HepG2 (cell line): ENCODE data around the gene FGF18. TPM values are rescaled to one million over a fixed set of nuclear protein-coding genes. Genes with fewer than 3 reads are reported as not detected.

Experiments
- ATAC-seq: fragments of 200-7000 bp; cut with Tn5 transposase; 3 replicates; pipeline ENCODE4 v1.9.1; 2020; ENCODE audit warnings: mild to moderate bottlenecking, moderate library complexity
- BruUV-seq: library from RNA; stranded (reverse); fragments of 400-500 nt; replicated peaks from 2 replicates; lab custom pipeline; 2021; lab: Mats Ljungman, UMichigan
- CTCF ChIA-PET: fragments of 300-600 bp; formaldehyde crosslinking; extraction: SDS; loops from one replicate; lab custom pipeline; 2021; ENCODE audit warnings: low total read pairs, inconsistent platforms, low intra/inter-chr PET ratio; lab: Yijun Ruan, JAX
- POLR2A ChIA-PET: fragments of 350-600 bp; sonication (Branson Sonifier 250); formaldehyde crosslinking; loops from one replicate; lab custom pipeline; 2020; ENCODE audit warnings: antibody characterized with exemption, inconsistent platforms; lab: Yijun Ruan, JAX
- DNase-seq: peaks from one replicate; pipeline ENCODE4 v3.0.0-alpha.2; 2015; ENCODE audit warnings: low spot score
- FAIRE-seq: peaks from 3 replicates; lab custom pipeline; 2011; peaks lifted over from hg19 to GRCh38; lab: Jason Lieb, UNC
- H2AFZ ChIP-seq: one replicate; pipeline ENCODE4 v1.6.1; 2011; ENCODE audit warnings: low read length, inconsistent platforms
- H3K27ac ChIP-seq: fragments of 300-600 bp; 3 replicates; pipeline ENCODE4 v1.8.0; 2011; ENCODE audit warnings: mixed run types, mild to moderate bottlenecking, mixed read lengths, low read length, inconsistent platforms; ENCODE audit not compliant: insufficient read depth; ENCODE audit errors: extremely low read length
- H3K27me3 ChIP-seq, 2 experiments: fragments of 200-600 bp in 1 of 2; 2 replicates in 1 of 2; 3 replicates in 1 of 2; pipeline versions ENCODE4 v1.6.0 to v1.8.0; 2011; ENCODE audit warnings: low read length in 2 of 2, mild to moderate bottlenecking in 2 of 2, moderate library complexity in 2 of 2, inconsistent platforms in 1 of 2; ENCODE audit not compliant: insufficient read depth in 2 of 2, control insufficient read depth in 1 of 2
- H3K36me3 ChIP-seq, 2 experiments: fragments of 200-600 bp in 1 of 2; replicated peaks in 1 of 2; 2 replicates in 1 of 2; 3 replicates in 1 of 2; pipeline versions ENCODE4 v1.5.1 to v1.8.0; 2011; ENCODE audit warnings: low read length in 2 of 2, inconsistent platforms in 1 of 2; ENCODE audit not compliant: insufficient read depth in 2 of 2, control insufficient read depth in 1 of 2
- H3K4me1 ChIP-seq: 2 replicates; pipeline ENCODE4 v1.5.1; 2012; ENCODE audit warnings: low read length, inconsistent platforms; ENCODE audit not compliant: insufficient read depth
- H3K4me2 ChIP-seq: 2 replicates; pipeline ENCODE4 v1.6.0; 2011; ENCODE audit warnings: low read depth, low read length, inconsistent platforms
- H3K4me3 ChIP-seq, 3 experiments: fragments of 200-600 bp in 1 of 3; sonication (generic), shearing (Covaris generic) in 1 of 3; replicated peaks in 1 of 3; 2 replicates each; pipeline ENCODE4 v1.5.1; 2011 to 2016; ENCODE audit warnings: low read length in 3 of 3, inconsistent platforms in 2 of 3, low read depth in 2 of 3, mild to moderate bottlenecking in 2 of 3, control low read depth in 1 of 3, mixed read lengths in 1 of 3; ENCODE audit not compliant: insufficient read depth in 1 of 3
- H3K79me2 ChIP-seq: one replicate; pipeline ENCODE4 v1.6.1; 2011; ENCODE audit warnings: low read length, inconsistent platforms; ENCODE audit not compliant: insufficient read depth
- H3K9ac ChIP-seq: 2 replicates; pipeline ENCODE4 v1.6.0; 2011; ENCODE audit warnings: mild to moderate bottlenecking, low read depth, low read length, inconsistent platforms; ENCODE audit not compliant: insufficient read depth
- H3K9me3 ChIP-seq: 2 replicates; pipeline ENCODE4 v1.5.1; 2012; ENCODE audit warnings: mild to moderate bottlenecking, low read length
- H4K20me1 ChIP-seq: 2 replicates; pipeline ENCODE4 v1.6.0; 2011; ENCODE audit warnings: inconsistent platforms, mild to moderate bottlenecking, low read length, moderate library complexity; ENCODE audit not compliant: insufficient read depth
- GATAD1 ChIP-seq: IDR thresholded peaks from 2 replicates; pipeline ENCODE4 v1.6.1; 2016; ENCODE audit warnings: missing genetic modification reagents, missing compliant biosample characterization
- HMGA1 ChIP-seq: sonication (generic); formaldehyde crosslinking; conservative IDR thresholded peaks from 2 replicates; pipeline ENCODE4 v1.4.0; 2020; ENCODE audit warnings: missing genetic modification reagents
- NCOA5 ChIP-seq: sonication (generic); formaldehyde crosslinking; IDR thresholded peaks from 2 replicates; pipeline ENCODE4 v1.4.0; 2020; ENCODE audit warnings: missing genetic modification reagents
- RARA ChIP-seq: IDR thresholded peaks from 2 replicates; pipeline ENCODE4 v1.6.1; 2016; ENCODE audit warnings: missing genetic modification reagents, missing compliant biosample characterization
- RNF2 ChIP-seq: fragments of 450-650 bp; conservative IDR thresholded peaks from 2 replicates; pipeline ENCODE4 v1.6.1; 2016; ENCODE audit warnings: low read depth
- SMAD3 ChIP-seq: sonication (generic); formaldehyde crosslinking; IDR thresholded peaks from 2 replicates; pipeline ENCODE4 v1.4.0; 2020; ENCODE audit warnings: missing genetic modification reagents
- ZBTB20 ChIP-seq: sonication (generic); formaldehyde crosslinking; IDR thresholded peaks from 2 replicates; pipeline ENCODE4 v1.8.1; 2023; ENCODE audit warnings: missing genetic modification reagents, low read depth, mild to moderate bottlenecking, borderline replicate concordance
- ZBTB37 ChIP-seq: sonication (generic); formaldehyde crosslinking; IDR thresholded peaks from 2 replicates; pipeline ENCODE4 v1.4.0; 2020; ENCODE audit warnings: mild to moderate bottlenecking, missing genetic modification reagents
- ZNF121 ChIP-seq: sonication (generic); formaldehyde crosslinking; IDR thresholded peaks from 2 replicates; pipeline ENCODE4 v1.5.0; 2020; ENCODE audit warnings: mild to moderate bottlenecking, missing genetic modification reagents
- ZNF225 ChIP-seq: sonication (generic); formaldehyde crosslinking; IDR thresholded peaks from 2 replicates; pipeline ENCODE4 v1.4.0; 2020; ENCODE audit warnings: mild to moderate bottlenecking, missing genetic modification reagents
- ZNF501 ChIP-seq: sonication (generic); formaldehyde crosslinking; IDR thresholded peaks from 2 replicates; pipeline ENCODE4 v1.5.1; 2020; ENCODE audit warnings: mild to moderate bottlenecking, moderate library complexity, missing genetic modification reagents
- ZNF530 ChIP-seq: sonication (generic); formaldehyde crosslinking; IDR thresholded peaks from 2 replicates; pipeline ENCODE4 v1.5.0; 2020; ENCODE audit warnings: low read depth, mild to moderate bottlenecking, missing genetic modification reagents
- ZNF619 ChIP-seq: sonication (generic); formaldehyde crosslinking; IDR thresholded peaks from 2 replicates; pipeline ENCODE4 v1.4.0; 2020; ENCODE audit warnings: mild to moderate bottlenecking, missing genetic modification reagents
- ZNF737 ChIP-seq: sonication (generic); formaldehyde crosslinking; IDR thresholded peaks from 2 replicates; pipeline ENCODE4 v1.5.0; 2020; ENCODE audit warnings: missing genetic modification reagents, mild to moderate bottlenecking, borderline replicate concordance
- ZNF83 ChIP-seq: sonication (generic); formaldehyde crosslinking; IDR thresholded peaks from 2 replicates; pipeline ENCODE4 v1.4.0; 2020; ENCODE audit warnings: missing genetic modification reagents, mild to moderate bottlenecking, borderline replicate concordance
- ZSCAN5A ChIP-seq: sonication (generic); formaldehyde crosslinking; IDR thresholded peaks from 2 replicates; pipeline ENCODE4 v1.8.0; 2022; ENCODE audit warnings: mild to moderate bottlenecking, missing genetic modification reagents, borderline replicate concordance
- WGBS: methylation state at CpG from one replicate; pipeline ENCODE4 v1.1.6; 2017; ENCODE audit warnings: low lambda C conversion rate; 5-methylcytosine and 5-hydroxymethylcytosine counted together
- in situ Hi-C: cut with HindIII; loops from 2 replicates; pipeline ENCODE4 v1.10.0; 2017; ENCODE audit warnings: low pct_unique_long_range_greater_than_20kb; ENCODE audit not compliant: extremely low pct_ligation_motif_present
- intact Hi-C: fragments of 100-400 bp; cut with micrococcal nuclease; formaldehyde crosslinking; loops from one replicate; pipeline ENCODE4 v1.10.0; 2022; ENCODE audit not compliant: unreplicated experiment
- polyA plus RNA-seq, 8 experiments: library from polyadenylated mRNA; depleted of rRNA in 3 of 8; stranded (reverse) in 7 of 8; unstranded in 1 of 8; fragments of >200 nt; fragmentation: Illumina TruSeq in 4 of 8; extraction: Trizol in 4 of 8; gene quantifications; 2 replicates each; pipeline versions ENCODE4 v1.2.1 to v1.2.3, GENCODE V29; 2011 to 2016; ENCODE audit warnings: low read depth in 4 of 8, missing spikeins in 1 of 8, mixed read lengths in 1 of 8; ENCODE audit not compliant: insufficient read depth in 1 of 8
- total RNA-seq, 5 experiments: library from RNA; depleted of rRNA; stranded (reverse); fragments of >200 nt; fragmentation: Illumina TruSeq; extraction: Trizol; gene quantifications; 2 replicates each; pipeline ENCODE4 v1.2.3, GENCODE V29; 2016; ENCODE audit warnings: low read depth in 1 of 5
- TF ChIP-seq, protein P1 (sequence below): IDR thresholded peaks from 2 replicates; pipeline ENCODE4 v1.6.1; 2016
- TF ChIP-seq, protein P2 (sequence below): fragments of 450-650 bp; IDR thresholded peaks from 2 replicates; pipeline ENCODE4 v1.6.1; 2016

The FGF18 gene
- total and polyA plus RNA-seq, 2 of the 13 experiments (the other 11 are each of a cell fraction or from before 2014, with no cell fraction given) = not detected

DNA sequence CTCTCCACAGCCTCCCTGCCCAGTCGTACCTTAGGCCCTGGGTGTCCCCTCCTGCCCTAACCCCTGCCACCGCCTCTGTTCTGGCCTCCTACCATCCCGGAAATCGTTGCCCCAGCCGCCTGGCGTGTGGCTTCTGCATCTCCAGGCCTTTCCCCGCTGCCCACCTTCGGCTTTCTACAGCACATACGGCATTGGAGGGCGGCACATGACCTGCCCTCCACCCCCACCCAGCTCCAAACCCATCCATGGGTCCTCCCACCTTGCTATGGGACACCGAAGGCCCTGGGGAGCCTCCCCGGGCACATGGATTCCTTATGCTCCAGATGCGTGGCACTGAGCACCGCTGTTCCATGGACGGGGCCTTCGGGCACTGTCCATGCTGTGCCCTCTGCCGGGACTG lies 32.0 kb downstream of the FGF18 start:
- Histone ChIP-seq H3K79me2 (no peaks in the 10 kb centered on the region), H3K36me3 (no peaks in the 10 kb centered on the region), H4K20me1 (no peaks in the 10 kb centered on the region), H3K4me1 (no peaks in the 10 kb centered on the region), H3K9ac (no peak overlapping the region), H3K4me3 (no peak overlapping the region), H3K4me2 (no peak overlapping the region), H2AFZ (no peak overlapping the region), H3K27ac (no peak overlapping the region), H3K27me3 (peaks cover 3 to 14% of the 10 kb centered on the region in 2 experiments; a peak in 3 of 5 replicates), H3K9me3 (no peaks in the 10 kb centered on the region)
- BruUV-seq = no TSS peak
- in situ Hi-C loops (no loop called here), intact Hi-C loops (no loop called here)
- no peak for FAIRE-seq
- ChIA-PET POLR2A (no interaction called here), CTCF (no interaction called here)
- TF ChIP-seq ZNF121 (CRISPR knock-in tag) (no peak), RARA (CRISPR knock-in tag) (no peak), SMAD3 (CRISPR knock-in tag) (no peak), ZNF225 (no peak), ZNF530 (no peak), RNF2 (no peak), GATAD1 (CRISPR knock-in tag) (no peak), HMGA1 (CRISPR knock-in tag) (no peak), ZNF83 (no peak), ZNF619 (no peak), ZBTB20 (CRISPR knock-in tag) (no peak), NCOA5 (CRISPR knock-in tag) (no peak), ZNF501 (CRISPR knock-in tag) (no peak), ZNF737 (CRISPR knock-in tag) (no peak), ZBTB37 (no peak), ZSCAN5A (CRISPR knock-in tag) (no peak)
- TF ChIP-seq, protein P1, sequence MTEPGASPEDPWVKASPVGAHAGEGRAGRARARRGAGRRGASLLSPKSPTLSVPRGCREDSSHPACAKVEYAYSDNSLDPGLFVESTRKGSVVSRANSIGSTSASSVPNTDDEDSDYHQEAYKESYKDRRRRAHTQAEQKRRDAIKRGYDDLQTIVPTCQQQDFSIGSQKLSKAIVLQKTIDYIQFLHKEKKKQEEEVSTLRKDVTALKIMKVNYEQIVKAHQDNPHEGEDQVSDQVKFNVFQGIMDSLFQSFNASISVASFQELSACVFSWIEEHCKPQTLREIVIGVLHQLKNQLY = no peak
- TF ChIP-seq, protein P2, sequence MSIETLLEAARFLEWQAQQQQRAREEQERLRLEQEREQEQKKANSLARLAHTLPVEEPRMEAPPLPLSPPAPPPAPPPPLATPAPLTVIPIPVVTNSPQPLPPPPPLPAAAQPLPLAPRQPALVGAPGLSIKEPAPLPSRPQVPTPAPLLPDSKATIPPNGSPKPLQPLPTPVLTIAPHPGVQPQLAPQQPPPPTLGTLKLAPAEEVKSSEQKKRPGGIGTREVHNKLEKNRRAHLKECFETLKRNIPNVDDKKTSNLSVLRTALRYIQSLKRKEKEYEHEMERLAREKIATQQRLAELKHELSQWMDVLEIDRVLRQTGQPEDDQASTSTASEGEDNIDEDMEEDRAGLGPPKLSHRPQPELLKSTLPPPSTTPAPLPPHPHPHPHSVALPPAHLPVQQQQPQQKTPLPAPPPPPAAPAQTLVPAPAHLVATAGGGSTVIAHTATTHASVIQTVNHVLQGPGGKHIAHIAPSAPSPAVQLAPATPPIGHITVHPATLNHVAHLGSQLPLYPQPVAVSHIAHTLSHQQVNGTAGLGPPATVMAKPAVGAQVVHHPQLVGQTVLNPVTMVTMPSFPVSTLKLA = no peak
- no peak for ATAC-seq
- DNase-seq = no peak
- WGBS = 63% methylated on average over 14 of the region's 17 CpGs
